ENCODE results near the gene MAP3K7CL.
A peak's percentile ranks its signal among the peaks of the same experiment; 100 is the strongest.
"Not testable (repeated sequence)": the region's sequence is repeated elsewhere in the genome, so short reads cannot be mapped to it uniquely, and the experiment has no call there.

Gene MAP3K7CL

DNA sequence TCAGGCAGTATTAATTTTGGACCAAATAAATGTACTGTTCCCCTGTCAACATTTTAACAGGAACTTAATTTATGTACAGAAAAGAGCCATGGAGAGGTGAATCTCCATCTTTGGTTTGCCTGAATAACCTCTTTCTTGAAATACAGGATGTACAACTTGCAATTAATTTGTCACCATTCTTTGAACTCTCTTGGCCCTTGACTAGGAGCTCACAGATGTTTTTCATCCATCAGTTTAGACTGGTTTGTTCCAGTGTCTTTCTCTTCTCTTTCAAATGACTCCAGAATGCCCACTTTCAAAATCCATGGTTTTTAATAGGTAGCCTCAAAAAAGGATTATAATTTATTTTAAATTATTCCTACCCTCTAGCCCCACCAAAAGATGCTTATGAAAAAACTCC lies 5.0 kb downstream of the MAP3K7CL start:
- no peak for DNase-seq

DNA sequence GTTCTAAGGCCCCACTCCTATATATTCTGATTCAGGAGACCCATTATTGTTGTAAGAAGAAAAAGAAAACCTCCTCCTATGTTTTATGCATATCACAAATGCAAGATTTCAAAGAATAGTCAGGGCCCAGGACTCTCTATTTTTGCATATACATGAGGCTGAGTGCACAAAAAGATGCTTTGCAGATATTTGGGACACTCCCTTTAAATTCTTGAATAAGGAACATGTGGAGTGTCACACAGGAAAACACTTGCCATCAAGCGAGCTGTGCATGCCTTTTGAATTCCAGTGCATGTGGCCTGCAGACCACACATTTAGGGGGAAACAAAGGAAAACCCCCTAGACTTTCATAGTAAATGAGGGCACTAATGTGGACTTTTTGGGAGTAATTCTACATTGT lies 5.6 kb downstream of the MAP3K7CL start:
- DNase-seq = no peak

DNA sequence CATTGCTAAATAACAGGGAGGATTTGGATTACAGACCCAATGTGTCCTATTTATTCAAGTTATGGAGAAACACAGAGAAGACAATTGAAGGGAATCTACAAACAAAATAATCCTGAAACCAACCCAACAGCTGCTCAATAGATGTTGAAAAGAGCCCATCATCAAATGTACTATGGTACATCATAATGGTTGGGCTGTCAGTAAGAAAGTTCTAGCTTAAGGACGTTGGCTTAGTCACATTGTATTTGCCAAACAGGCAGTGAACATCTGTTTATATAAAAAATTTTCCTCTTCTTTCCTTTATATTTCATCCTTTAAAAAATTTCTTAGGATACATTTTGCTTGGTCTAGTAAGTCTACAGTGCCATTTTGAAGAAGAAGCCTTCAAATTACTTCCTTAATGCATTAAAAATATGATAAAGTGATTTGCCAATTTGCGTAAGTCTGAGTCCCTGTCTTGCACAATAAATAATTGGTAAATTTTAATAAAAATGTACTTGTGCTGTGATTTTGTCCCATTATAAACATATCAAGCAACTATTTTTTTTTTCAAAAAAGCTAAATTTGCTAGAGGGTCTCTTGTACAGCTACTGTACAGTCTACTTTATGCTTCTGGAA lies 14.4 kb downstream of the MAP3K7CL start:
- no peak for DNase-seq

DNA sequence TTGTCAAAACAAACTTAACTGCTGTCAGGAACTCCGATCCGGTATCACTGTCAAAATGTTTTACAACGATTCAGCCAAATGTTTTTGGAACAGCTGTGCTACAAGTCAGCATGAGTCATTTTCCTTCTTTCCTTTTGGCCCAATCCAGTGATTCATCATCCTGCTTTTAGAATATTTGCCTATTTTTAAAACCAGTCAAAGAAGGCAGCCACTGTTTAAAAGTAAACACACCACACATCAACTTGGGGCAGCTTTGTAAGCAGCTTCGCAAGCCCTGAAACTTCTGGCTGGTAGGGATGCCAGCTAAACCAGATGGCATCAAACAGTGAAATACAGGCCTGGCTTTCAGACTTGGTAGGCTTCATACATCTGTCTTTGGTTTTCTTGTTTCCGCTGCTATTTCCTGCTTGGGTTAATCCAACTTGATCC lies 14.9 kb downstream of the MAP3K7CL start:
- peak; percentile 32 for DNase-seq

DNA sequence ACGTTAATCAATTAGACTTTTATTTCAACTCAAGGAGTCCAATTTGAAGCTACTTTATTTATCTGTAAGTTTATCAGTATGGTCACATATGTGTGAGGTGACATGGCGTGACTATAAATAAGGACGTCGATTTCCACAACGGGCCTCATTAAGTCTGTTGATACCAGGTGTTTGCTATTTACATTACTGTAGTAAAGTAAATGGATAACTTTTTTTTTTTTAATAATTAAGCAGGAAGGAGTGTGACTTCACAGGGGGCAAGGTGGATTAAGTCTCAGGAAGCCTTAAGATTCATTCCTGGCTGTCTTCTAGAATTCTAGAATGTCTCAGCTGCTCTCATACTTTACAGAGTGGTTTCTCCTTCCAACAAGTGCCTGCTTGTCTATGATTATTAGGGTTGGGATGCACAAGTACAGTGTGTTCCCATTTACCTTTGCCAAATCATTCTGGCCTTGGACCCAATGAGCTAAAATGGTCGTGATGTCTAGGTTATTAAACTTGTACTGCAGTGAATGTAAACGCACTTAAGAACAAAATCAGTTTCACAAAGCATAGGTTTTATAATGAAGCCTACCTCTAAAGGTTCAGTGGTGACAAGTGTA lies 15.5 kb downstream of the MAP3K7CL start:
- DNase-seq = no peak

DNA sequence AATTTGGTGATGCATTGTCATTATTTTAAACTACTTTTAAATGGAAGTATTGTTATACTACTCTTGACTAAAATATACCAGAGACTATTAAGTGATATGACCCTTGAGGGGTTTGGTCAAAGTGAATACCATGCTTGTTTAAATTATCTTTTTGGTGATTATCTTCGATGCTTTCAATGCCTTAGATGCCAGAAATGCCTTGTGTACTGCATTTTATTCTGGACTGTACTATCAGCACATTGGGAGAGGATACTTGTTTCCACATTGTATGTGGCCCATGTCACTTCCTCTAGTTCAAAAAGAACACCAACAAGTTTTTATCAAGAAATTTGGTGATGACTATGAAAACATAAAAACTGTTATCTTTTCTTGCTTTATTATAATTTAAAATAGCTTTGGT lies 16.3 kb downstream of the MAP3K7CL start:
- DNase-seq = no peak

DNA sequence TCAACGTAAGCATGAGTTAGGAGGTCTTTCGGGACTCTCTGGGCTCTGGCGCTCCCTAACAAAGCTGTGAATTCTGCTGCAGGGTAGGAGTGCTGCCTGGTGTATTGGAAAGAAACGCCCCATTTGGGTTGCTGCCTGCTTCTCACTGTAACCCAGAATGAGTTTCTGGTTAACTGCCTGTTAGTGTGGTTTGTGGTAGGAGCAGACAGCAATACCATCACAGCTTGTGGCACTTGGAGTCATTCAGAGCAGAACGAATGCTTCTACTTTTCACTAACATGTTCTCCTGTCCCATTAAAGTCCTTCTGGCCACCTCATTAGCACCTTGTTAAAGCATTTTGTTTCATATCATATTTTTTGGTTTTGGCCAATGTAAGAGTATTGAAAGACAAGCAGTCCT lies 18.1 kb downstream of the MAP3K7CL start:
- DNase-seq = peak; percentile 11

DNA sequence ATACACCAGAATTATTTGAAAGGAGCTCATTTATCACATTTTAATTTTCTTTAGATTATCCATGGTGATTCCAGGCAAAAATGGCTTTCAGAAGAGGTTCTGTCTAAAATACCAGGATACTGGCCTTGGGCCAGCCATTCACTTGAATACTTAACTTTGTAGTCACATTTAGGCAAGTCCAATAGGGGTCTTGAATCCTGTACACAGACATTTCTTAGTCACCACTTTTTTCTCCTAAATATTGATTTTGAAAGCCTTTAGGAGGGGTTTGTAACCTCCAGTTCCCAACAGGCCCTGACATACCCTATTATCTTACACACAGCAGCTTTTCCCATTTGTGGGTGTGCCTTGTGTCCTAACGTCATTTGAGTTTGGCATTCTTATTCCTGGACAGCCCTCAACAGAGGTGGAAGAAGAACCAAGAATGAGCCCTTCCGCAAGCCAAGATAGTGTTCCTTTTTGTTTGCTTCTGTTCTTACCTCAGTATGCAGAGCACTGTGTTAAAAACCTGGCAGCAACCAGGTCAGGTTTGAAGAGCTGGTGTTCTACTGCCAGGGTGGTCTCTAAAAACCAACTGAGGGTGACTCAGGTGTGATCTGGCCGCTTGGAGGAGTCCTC lies 19.5 kb downstream of the MAP3K7CL start:
- DNase-seq = no peak

- DNase-seq = no peak
Observed at GRCh38 chr21:29151931-29152330, 21.5 kb downstream of the MAP3K7CL start.

DNA sequence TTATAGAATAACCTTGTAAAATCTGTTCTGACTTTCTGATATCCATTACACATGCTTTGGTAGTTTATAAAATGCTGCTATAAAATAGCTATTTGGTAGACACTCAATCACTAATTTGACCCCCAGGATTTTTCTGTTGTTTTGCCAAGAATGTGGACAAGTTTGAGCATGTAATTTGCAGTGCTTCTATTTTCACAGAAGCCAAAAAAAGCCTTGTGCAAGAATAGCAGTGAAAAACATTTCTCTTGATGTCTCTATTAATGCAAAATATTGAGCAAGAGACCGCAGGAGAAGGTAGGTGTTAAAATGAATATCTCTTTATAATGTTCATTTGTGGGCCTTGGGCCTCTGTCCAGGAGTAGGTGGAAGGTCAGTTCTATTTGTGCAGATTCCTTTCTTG lies 22.5 kb downstream of the MAP3K7CL start:
- DNase-seq = no peak

- DNase-seq = no peak
Observed at GRCh38 chr21:29154270-29154669, 23.8 kb downstream of the MAP3K7CL start.

GRCh38 chr21:29155118-29155932 lies 24.9 kb downstream of the MAP3K7CL start:
- DNase-seq = peak; percentile 65

GRCh38 chr21:29155933-29156260 lies 25.5 kb downstream of the MAP3K7CL start:
- DNase-seq = no peak

- no peak for DNase-seq
Observed at GRCh38 chr21:29157080-29157479, 26.6 kb downstream of the MAP3K7CL start.

DNA sequence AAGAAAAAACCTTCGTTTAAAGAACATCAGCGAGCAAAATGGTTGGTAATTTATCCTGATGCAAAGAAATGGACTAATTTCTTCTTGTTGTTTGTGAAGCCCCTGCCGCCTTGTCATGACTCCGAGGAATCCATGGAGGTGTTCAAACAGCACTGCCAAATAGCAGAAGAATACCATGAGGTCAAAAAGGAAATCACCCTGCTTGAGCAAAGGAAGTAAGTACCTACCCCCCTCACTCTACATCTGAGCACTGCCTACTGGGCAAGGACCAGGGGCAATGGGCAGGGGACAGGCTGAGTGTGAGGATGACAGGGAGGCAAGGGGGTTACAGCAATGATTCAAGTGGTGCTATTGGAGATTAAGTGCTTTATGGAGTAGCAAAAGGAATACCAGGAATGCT lies 29.4 kb downstream of the MAP3K7CL start:
- DNase-seq = no peak

DNA sequence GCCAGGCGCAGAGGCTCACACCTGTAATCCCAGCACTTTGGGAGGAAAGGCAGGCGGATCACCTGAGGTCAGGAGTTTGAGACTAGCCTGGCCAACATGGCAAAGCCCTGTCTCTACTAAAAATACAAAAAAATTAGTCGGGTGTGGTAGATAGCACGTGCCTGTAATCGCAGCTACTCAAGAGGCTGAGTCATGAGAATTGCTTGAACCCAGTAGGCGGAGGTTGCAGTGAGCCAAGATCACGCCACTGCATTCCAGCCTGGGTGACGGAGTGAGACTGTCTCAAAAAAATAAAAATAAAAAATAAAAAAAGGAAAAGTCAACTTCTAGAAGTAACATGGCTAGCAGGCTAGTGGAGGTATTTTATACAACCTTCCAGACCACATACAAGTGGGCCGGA lies 32.4 kb downstream of the MAP3K7CL start:
- DNase-seq = not testable (repeated sequence)

- DNase-seq = no peak
Observed at GRCh38 chr21:29163341-29164115, 33.1 kb downstream of the MAP3K7CL start.

DNA sequence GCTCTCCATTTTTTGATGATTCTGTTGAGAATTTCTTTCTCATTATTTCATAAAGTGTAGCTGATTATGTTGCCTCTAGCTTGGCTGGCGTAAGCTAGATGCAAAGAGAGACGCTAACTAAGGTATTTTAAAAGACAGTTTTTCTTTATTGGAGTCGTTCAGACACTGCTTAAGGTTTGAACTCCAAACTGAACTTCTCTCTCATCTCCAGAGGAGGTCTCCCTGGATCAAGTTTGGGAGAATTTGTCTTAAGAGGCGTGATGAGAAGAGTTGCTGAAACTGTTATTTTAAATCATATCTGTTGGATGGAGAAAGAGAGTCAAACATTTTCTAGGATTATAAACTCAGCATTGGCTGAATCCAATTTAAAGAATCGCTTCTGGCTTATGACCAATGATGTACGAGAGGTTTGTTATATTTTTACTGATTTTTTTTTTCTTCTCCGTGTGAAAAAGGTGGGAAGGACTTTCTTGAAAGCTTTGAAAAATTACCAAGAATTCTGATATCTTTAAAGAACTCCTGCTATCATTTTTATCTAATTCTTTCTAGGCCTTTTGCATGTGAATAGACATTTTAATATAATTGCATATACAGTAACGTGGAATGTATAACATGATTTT lies 34.0 kb downstream of the MAP3K7CL start:
- DNase-seq = peak; percentile 69

GRCh38 chr21:29166323-29166722 lies 35.9 kb downstream of the MAP3K7CL start:
- DNase-seq = no peak

GRCh38 chr21:29166853-29167252 lies 36.4 kb downstream of the MAP3K7CL start:
- no peak for DNase-seq

DNA sequence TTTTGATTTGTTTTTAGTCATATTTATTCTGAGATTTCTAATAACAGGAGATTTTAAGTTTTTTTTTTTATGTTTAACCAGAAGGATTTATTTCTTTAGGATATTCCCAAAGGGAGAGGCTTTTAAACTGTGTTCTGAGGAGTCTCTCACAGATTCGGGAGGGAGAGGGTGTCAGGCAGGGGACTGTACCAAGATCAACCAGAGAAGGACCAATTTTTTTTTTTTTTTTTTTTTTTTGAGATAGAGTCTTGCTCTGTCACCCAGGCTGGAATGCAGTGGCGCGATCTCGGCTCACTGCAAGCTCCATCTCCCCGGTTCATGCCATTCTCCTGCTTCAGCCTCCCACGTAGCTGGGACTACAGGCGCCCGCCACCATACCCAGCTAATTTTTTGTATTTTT lies 37.0 kb downstream of the MAP3K7CL start:
- DNase-seq = not testable (repeated sequence)

- no peak for DNase-seq
Observed at GRCh38 chr21:29168891-29169315, 38.5 kb downstream of the MAP3K7CL start.

GRCh38 chr21:29170944-29171343 lies 40.5 kb downstream of the MAP3K7CL start:
- DNase-seq = no peak
